ENCODE measurements around the gene HOXA9.

Gene HOXA9

GRCh38 chr7:27175626-27176523, 10.5 kb upstream of the HOXA9 start:
- FAIRE-seq, result no peak

GRCh38 chr7:27174874-27175625, 9.7 kb upstream of the HOXA9 start:
- FAIRE-seq, result peak; percentile 95

- peak; percentile 89 for FAIRE-seq
Observed at GRCh38 chr7:27173956-27174873, 8.9 kb upstream of the HOXA9 start, which contains the start of gene HOXA10. Gene HOXA10 (minus strand): TSS chr7:27174320. CDS start chr7:27174306, 14 bp downstream.

- FAIRE-seq, result no peak
Observed at GRCh38 chr7:27173511-27173955, 8.2 kb upstream of the HOXA9 start.

GRCh38 chr7:27172823-27173510, 7.6 kb upstream of the HOXA9 start:
- FAIRE-seq, result no peak

- FAIRE-seq, result no peak
Observed at GRCh38 chr7:27172315-27172774, 7.0 kb upstream of the HOXA9 start.

- peak; percentile 46 for FAIRE-seq
Observed at GRCh38 chr7:27171637-27172314, 6.4 kb upstream of the HOXA9 start.

- no peak for FAIRE-seq
Observed at GRCh38 chr7:27171325-27171636, 5.9 kb upstream of the HOXA9 start.

GRCh38 chr7:27170426-27171324, 5.3 kb upstream of the HOXA9 start:
- peak; percentile 96 for FAIRE-seq

- FAIRE-seq, result no peak
Observed at GRCh38 chr7:27169658-27170425, 4.5 kb upstream of the HOXA9 start.

GRCh38 chr7:27168265-27168947, 3.1 kb upstream of the HOXA9 start:
- FAIRE-seq, result no peak

- FAIRE-seq, result peak; percentile 88
Observed at GRCh38 chr7:27167916-27168264, 2.6 kb upstream of the HOXA9 start.

- FAIRE-seq, result peak; percentile 40
Observed at GRCh38 chr7:27166531-27167505, 1.5 kb upstream of the HOXA9 start.

- FAIRE-seq, result no peak
Observed at GRCh38 chr7:27165996-27166530, 726 bp upstream of the HOXA9 start.

- FAIRE-seq, result no peak
Observed at GRCh38 chr7:27164367-27165088, 809 bp downstream of the HOXA9 start.

GRCh38 chr7:27164045-27164366, 1.3 kb downstream of the HOXA9 start:
- FAIRE-seq, result no peak

All from G401.6 (cell line).